Neural cell (in vitro differentiated cells): ENCODE measurements around the gene HOXB5. TPM values are rescaled to one million over a fixed set of nuclear protein-coding genes. Genes with fewer than 3 reads are reported as not detected.

Experiments used
- H2AFZ ChIP-seq: fragments of 200-600, 300-800 bp; sonication (generic), shearing (Covaris generic); 2 replicates; pipeline ENCODE4 v1.6.0; 2014; ENCODE audit warnings: low read depth, mild to moderate bottlenecking, antibody characterized with exemption, low read length, moderate library complexity
- H3F3A ChIP-seq: fragments of 200-600 bp; shearing (Covaris generic); 2 replicates; pipeline ENCODE4 v1.6.1; 2016; ENCODE audit warnings: mild to moderate bottlenecking, moderate library complexity, mixed read lengths, antibody characterized with exemption, low read length; ENCODE audit not compliant: insufficient read depth, poor library complexity, severe bottlenecking
- H3K27ac ChIP-seq: fragments of 200-600, 300-800 bp; sonication (generic), shearing (Covaris generic); 2 replicates; pipeline ENCODE4 v1.5.1; 2014; ENCODE audit warnings: mild to moderate bottlenecking, low read length, moderate library complexity
- H3K27me3 ChIP-seq: fragments of 300-800, 200-600 bp; sonication (generic), shearing (Covaris generic); 2 replicates; pipeline ENCODE4 v1.6.0; 2014; ENCODE audit warnings: mild to moderate bottlenecking, low read depth, low read length, moderate library complexity; ENCODE audit not compliant: insufficient read depth
- H3K36me3 ChIP-seq: fragments of 300-800, 200-600 bp; sonication (generic), shearing (Covaris generic); 2 replicates; pipeline ENCODE4 v1.5.1; 2014; ENCODE audit warnings: mild to moderate bottlenecking, antibody characterized with exemption, low read length, moderate library complexity; ENCODE audit not compliant: insufficient read depth
- H3K4me2 ChIP-seq: fragments of 300-800, 200-600 bp; sonication (generic), shearing (Covaris generic); 2 replicates; pipeline ENCODE4 v1.6.0; 2014; ENCODE audit warnings: mild to moderate bottlenecking, low read length
- H3K4me3 ChIP-seq: fragments of 300-800, 200-600 bp; sonication (generic), shearing (Covaris generic); 2 replicates; pipeline ENCODE4 v1.5.1; 2014; ENCODE audit warnings: mild to moderate bottlenecking, low read length, moderate library complexity
- H3K79me2 ChIP-seq: fragments of 200-600 bp; shearing (Covaris generic); replicated peaks from 2 replicates; pipeline ENCODE4 v1.6.0; 2014; ENCODE audit warnings: mild to moderate bottlenecking, low read length, moderate library complexity; ENCODE audit not compliant: insufficient read depth
- H3K9ac ChIP-seq: fragments of 300-800, 200-600 bp; sonication (generic), shearing (Covaris generic); 2 replicates; pipeline ENCODE4 v1.6.1; 2016; ENCODE audit warnings: mild to moderate bottlenecking, low read length, mixed read lengths
- H3K9me2 ChIP-seq: fragments of 200-600 bp; shearing (Covaris generic); 2 replicates; pipeline ENCODE4 v1.6.1; 2016; ENCODE audit warnings: mild to moderate bottlenecking, low read length, mixed read lengths; ENCODE audit not compliant: insufficient read depth
- H3K9me3 ChIP-seq: fragments of 200-600, 300-800 bp; sonication (generic), shearing (Covaris generic); 2 replicates; pipeline ENCODE4 v1.6.1; 2016; ENCODE audit warnings: mild to moderate bottlenecking, mixed run types, low read length, moderate library complexity, mixed read lengths
- H4K20me1 ChIP-seq: fragments of 200-600 bp; shearing (Covaris generic); 2 replicates; pipeline ENCODE4 v1.6.1; 2016; ENCODE audit warnings: mild to moderate bottlenecking, mixed run types; ENCODE audit not compliant: insufficient read depth
- EZH2 ChIP-seq: fragments of 200-600, 300-800 bp; shearing (Covaris generic), sonication (generic); IDR thresholded peaks from 2 replicates; pipeline ENCODE4 v1.6.1; 2014; ENCODE audit warnings: antibody characterized with exemption, low read length, borderline replicate concordance, mild to moderate bottlenecking; ENCODE audit not compliant: insufficient read depth, poor library complexity, severe bottlenecking
- MXI1 ChIP-seq: fragments of 450-650 bp; conservative IDR thresholded peaks from 2 replicates; pipeline ENCODE4 v1.6.1; 2014; ENCODE audit warnings: antibody characterized with exemption, mild to moderate bottlenecking; ENCODE audit not compliant: poor library complexity, severe bottlenecking
- POLR2AphosphoS5 ChIP-seq: IDR thresholded peaks from 2 replicates; pipeline ENCODE4 v1.6.1; 2012
- RAD21 ChIP-seq: fragments of 450-650 bp; conservative IDR thresholded peaks from 2 replicates; pipeline ENCODE4 v1.6.1; 2014; ENCODE audit warnings: antibody characterized with exemption, mild to moderate bottlenecking, moderate library complexity
- SMC3 ChIP-seq: fragments of 450-650 bp; conservative IDR thresholded peaks from 2 replicates; pipeline ENCODE4 v1.6.1; 2014; ENCODE audit warnings: antibody characterized with exemption, mild to moderate bottlenecking, moderate library complexity; ENCODE audit not compliant: poor library complexity
- TAF1 ChIP-seq: IDR thresholded peaks from 2 replicates; pipeline ENCODE4 v1.6.1; 2012; ENCODE audit warnings: low read depth
- polyA plus RNA-seq: library from polyadenylated mRNA; depleted of rRNA; stranded (reverse); fragments of >200 nt; gene quantifications from 2 replicates; pipeline ENCODE4 v1.2.3, GENCODE V29; 2014
- TF ChIP-seq, protein P1 (sequence below): IDR thresholded peaks from 2 replicates; pipeline ENCODE4 v1.6.1; 2012; ENCODE audit warnings: borderline replicate concordance
- TF ChIP-seq, protein P2 (sequence below): fragments of 450-650 bp; IDR thresholded peaks from 2 replicates; pipeline ENCODE4 v1.5.1; 2014; ENCODE audit warnings: antibody characterized with exemption, mild to moderate bottlenecking, moderate library complexity; ENCODE audit not compliant: poor library complexity, severe bottlenecking

HOXB5 gene
- polyA plus RNA-seq, 1 donor from 2014 or later = not detected

DNA sequence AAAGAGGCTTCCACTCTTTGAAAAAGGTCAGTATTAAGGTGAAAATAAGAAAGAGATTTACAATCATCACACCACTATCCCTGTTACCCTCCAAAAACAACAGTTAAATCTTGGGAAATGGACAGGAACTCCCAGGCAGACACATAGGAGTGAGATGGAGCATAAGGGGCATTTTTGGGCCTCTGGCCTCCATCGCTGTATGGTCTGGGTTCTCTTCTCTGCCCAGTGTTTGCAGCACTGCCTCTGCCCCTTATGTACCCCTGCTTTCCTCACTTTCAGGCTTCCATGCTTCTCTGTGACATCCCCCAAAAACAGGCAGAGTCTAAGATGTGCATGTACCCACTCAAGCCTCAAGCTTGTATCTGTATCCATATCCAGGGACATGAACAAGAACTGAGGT is 48.0 kb downstream of the HOXB5 start:
- Histone ChIP-seq H3K9me3 (no peaks in the 10 kb centered on the region), H3K79me2 (no peaks in the 10 kb centered on the region), H3K27ac (no peak overlapping the region), H2AFZ (no peak overlapping the region), H3K4me3 (no peak overlapping the region), H3K36me3 (no peaks in the 10 kb centered on the region), H4K20me1 (no peaks in the 10 kb centered on the region), H3K9me2 (no peaks in the 10 kb centered on the region), H3K27me3 (peaks cover 100% of the 10 kb centered on the region), H3K4me2 (no peak overlapping the region), H3K9ac (no peak overlapping the region), H3F3A (no peaks in the 10 kb centered on the region)
- TF ChIP-seq, protein P1, sequence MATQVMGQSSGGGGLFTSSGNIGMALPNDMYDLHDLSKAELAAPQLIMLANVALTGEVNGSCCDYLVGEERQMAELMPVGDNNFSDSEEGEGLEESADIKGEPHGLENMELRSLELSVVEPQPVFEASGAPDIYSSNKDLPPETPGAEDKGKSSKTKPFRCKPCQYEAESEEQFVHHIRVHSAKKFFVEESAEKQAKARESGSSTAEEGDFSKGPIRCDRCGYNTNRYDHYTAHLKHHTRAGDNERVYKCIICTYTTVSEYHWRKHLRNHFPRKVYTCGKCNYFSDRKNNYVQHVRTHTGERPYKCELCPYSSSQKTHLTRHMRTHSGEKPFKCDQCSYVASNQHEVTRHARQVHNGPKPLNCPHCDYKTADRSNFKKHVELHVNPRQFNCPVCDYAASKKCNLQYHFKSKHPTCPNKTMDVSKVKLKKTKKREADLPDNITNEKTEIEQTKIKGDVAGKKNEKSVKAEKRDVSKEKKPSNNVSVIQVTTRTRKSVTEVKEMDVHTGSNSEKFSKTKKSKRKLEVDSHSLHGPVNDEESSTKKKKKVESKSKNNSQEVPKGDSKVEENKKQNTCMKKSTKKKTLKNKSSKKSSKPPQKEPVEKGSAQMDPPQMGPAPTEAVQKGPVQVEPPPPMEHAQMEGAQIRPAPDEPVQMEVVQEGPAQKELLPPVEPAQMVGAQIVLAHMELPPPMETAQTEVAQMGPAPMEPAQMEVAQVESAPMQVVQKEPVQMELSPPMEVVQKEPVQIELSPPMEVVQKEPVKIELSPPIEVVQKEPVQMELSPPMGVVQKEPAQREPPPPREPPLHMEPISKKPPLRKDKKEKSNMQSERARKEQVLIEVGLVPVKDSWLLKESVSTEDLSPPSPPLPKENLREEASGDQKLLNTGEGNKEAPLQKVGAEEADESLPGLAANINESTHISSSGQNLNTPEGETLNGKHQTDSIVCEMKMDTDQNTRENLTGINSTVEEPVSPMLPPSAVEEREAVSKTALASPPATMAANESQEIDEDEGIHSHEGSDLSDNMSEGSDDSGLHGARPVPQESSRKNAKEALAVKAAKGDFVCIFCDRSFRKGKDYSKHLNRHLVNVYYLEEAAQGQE = no peak
- no peak for TF ChIP-seq RAD21
- no peak for TF ChIP-seq SMC3
- TF ChIP-seq TAF1 = no peak
- TF ChIP-seq, protein P2, sequence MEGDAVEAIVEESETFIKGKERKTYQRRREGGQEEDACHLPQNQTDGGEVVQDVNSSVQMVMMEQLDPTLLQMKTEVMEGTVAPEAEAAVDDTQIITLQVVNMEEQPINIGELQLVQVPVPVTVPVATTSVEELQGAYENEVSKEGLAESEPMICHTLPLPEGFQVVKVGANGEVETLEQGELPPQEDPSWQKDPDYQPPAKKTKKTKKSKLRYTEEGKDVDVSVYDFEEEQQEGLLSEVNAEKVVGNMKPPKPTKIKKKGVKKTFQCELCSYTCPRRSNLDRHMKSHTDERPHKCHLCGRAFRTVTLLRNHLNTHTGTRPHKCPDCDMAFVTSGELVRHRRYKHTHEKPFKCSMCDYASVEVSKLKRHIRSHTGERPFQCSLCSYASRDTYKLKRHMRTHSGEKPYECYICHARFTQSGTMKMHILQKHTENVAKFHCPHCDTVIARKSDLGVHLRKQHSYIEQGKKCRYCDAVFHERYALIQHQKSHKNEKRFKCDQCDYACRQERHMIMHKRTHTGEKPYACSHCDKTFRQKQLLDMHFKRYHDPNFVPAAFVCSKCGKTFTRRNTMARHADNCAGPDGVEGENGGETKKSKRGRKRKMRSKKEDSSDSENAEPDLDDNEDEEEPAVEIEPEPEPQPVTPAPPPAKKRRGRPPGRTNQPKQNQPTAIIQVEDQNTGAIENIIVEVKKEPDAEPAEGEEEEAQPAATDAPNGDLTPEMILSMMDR = no peak
- no peak for TF ChIP-seq EZH2
- TF ChIP-seq MXI1 = no peak
- TF ChIP-seq POLR2AphosphoS5 = no peak

DNA sequence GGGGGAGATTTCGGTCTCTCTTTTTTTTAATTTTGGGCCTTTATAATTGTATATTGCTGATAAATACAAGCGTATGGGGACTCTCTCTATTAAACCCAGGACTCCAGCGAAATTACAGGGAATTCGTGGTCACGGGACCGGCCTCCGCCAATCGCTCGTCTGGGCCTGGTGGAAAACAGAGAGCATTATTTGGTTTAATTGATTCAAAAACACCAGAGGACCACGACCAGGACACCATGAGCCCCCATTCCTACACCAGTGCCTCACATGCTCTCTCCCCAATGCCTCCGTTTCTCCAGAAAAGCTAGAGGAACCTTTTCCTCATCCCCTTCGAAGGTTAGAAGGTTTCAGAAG is 48.6 kb downstream of the HOXB5 start, which contains the start of gene HOXB2:
HOXB2 (minus strand) TSS at position 88 of the 354 bp plus-strand sequence. CDS start 198 bp downstream, outside the sequence.
- Histone ChIP-seq H3K79me2 (no peaks in the 10 kb centered on the region), H3K9ac (no peak within 1 kb of the TSS), H4K20me1 (no peaks in the 10 kb centered on the region), H3K27ac (no peak within 1 kb of the TSS), H3F3A (no peaks in the 10 kb centered on the region), H3K27me3 (peaks cover 100% of the 10 kb centered on the region), H3K4me3 (no peak within 1 kb of the TSS), H3K9me2 (no peaks in the 10 kb centered on the region), H2AFZ (no peak within 1 kb of the TSS), H3K4me2 (no peak within 1 kb of the TSS), H3K9me3 (no peaks in the 10 kb centered on the region), H3K36me3 (no peaks in the 10 kb centered on the region)
- TF ChIP-seq RAD21 (no peak), POLR2AphosphoS5 (no peak), EZH2 (no peak), TAF1 (no peak), SMC3 (no peak)
- TF ChIP-seq, protein P2 = no peak
- TF ChIP-seq, protein P1 = no peak
